Peyer's patch (tissue), 4 donors: ENCODE data around the gene HDHD5.

Experiments used
- CTCF ChIP-seq, 6 experiments: fragments of 450-650 bp in 4 of 6; fragments of 200-600 bp in 2 of 6; sonication (generic) in 1 of 6; IDR thresholded peaks; one replicate each; pipeline ENCODE4 v1.5.1; 2017 to 2019; ENCODE audit warnings: antibody characterized with exemption in 6 of 6, mild to moderate bottlenecking in 3 of 6, moderate library complexity in 1 of 6
- POLR2A ChIP-seq, 2 donors: fragments of 450-650 bp; IDR thresholded peaks; one replicate each; pipeline ENCODE4 v1.5.1; 2017; ENCODE audit warnings: antibody characterized with exemption in 2 of 2, mild to moderate bottlenecking in 2 of 2, moderate library complexity in 2 of 2

GRCh38 chr22:17090550-17090949 lies 68.5 kb downstream of the HDHD5 start:
- TF ChIP-seq POLR2A (IDR thresholded peaks at IDR 0.05) = no peak
- TF ChIP-seq CTCF (IDR thresholded peaks at IDR 0.05) = no peak
